Measurements from ENCODE around the gene CXorf58.
"Not testable (repeated sequence)": the region's sequence is repeated elsewhere in the genome, so short reads cannot be mapped to it uniquely, and the experiment has no call there.

CXorf58 gene

DNA sequence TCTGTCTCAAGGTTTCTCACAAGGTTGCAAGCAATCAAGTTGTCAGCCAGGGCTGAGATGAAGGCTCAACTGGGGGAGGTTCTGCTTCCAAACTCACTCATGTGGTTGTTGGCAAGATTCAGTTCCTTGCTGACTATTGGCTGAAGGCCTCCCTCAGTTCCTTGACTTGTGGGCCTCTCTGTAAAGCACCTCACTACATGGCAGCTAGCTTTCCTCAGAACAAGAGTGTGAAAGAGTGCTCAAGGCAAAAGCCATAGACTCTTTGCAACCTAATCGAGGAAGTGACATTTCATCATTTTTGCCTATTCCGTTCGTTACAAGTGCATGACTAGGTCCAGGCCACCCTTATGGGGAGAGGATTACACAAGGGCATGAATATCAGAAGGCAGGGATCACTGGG is 52.0 kb downstream of the CXorf58 start:
- no peak for DNase-seq

DNA sequence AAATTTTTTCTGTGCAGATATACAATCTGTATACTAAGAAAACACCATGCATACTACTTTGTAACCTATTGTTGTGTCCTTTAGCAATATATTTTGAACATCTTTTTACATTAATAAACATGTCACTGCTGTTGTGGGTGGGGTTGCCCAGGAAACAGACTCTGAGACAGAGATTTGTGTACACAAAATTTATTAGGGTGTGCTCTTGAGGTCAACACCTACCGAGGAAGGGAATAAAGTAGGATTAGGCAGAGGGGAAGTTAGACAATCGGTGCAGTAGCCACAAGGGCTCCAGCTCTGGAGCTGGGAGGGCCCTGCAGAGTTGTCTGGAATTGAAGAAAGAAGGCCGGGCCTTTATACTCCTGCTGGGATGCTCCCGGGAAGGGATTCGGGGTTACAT is 56.4 kb downstream of the CXorf58 start:
- no peak for DNase-seq

DNA sequence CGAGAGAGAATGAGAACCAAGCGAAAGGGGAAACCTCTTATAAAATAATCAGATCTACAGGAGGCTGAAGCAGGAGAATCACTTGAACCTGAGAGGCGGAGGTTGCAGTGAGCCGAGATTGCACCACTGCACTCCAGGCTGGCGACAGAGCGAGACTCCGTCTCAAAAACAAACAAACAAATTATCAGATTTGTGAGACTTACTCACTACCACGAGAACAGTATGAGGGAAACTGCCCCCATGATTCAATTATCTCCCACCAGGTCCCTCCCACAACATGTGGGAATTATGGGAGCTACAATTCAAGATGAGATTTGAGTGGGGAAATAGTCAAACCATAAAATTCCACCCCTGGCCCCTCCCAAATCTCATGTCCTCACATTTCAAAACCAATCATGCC is 57.8 kb downstream of the CXorf58 start:
- not testable (repeated sequence) for DNase-seq

DNA sequence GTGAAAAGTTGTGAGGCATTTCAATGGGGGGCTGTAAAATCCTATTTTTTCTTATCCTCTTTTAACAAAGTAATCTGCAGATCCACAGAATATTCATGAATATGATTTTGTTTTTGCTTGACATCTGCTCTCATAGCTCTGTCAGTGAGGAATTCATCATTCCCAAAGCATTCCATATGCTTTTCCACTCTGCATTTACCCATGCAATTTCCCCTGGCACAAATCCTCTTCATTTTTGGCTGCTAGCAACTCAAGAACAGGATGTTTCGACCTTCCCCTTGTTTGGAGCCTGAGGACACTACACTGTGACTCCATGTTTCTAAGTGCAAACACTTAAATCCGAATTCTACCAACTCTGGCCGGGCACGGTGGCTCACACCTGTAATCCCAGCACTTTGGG is 70.7 kb downstream of the CXorf58 start:
- no peak for DNase-seq

DNA sequence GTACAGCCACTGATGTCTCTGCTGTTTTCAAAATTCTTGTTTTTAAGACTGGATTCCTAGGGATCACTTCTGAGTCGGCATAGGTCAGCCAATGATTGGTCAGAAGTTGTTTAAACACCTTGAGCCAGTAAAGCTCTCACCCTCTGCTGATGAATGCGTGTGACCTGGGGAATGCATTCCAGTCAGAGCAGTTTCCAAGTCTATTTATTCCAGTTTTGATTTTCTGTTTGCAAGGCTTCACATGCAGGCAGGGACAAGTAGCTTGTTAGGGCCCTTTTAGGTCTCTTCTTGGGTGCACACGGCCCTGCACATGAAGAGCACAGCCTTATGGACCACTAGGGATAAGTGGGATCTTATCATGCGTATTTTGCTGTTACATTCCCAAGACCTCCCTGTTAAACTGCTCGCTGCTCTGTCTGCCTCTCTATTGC is 72.2 kb downstream of the CXorf58 start:
- no peak for DNase-seq

DNA sequence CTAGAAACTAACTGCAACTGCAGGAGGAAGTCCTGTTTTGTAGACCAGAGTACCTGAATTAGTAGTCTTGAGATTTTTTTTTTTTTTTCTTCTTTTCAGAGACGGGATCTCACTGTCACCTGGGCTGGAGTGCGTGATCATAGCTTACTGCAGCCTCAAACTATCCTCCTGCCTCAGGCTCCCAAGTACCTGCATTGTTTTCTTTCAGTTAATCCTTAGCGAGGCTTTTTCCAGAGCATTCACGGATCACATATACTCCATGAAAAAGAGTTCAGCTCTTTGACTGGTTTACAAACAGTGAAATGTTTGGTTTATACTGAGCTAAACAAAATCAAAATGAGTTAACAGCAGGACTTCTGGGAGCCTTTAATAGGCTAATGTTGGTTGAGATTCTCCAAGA is 73.4 kb downstream of the CXorf58 start:
- no peak for DNase-seq

DNA sequence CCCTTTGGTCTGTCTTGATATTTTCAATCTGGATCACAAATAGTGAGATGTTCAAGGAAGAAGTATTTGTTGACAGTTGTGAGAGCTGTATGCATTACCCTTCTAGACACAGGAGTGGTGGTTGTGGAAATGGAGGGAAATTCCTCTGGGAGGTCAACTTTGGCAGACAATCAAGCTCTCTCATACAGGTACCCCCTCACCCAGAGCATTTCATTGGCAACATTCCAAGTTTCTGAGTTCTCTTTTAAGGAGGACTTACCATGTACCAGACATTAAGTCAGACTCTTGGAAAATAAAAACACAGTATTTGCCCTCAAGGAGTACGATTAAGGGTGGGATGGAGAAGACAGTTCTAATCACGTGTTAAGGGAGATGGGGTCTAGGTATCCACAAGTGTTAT is 73.9 kb downstream of the CXorf58 start:
- DNase-seq, result no peak

DNA sequence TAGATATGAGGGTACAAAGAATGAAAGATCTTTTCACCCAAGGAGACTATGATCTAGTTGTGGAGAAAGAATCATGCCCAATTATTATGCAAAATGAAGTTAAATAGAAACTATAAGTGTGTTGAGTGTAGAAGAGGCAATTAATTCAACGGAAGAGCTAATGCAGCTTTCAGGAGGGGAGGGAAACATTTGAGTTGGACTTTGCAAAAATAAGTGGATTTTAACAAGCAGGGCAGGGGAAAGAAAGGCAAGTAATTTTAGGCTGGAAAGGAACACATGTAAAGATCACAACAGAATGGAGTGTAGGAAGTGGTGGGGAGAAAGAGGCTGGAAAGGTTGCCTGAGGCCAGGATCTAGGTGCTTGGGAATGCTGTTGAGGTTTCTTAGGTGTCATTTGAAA is 75.1 kb downstream of the CXorf58 start:
- DNase-seq, result no peak
